ENCODE measurements around the gene CCDC198. TPM values are rescaled to one million over a fixed set of nuclear protein-coding genes. Genes with fewer than 3 reads are reported as not detected.
A peak's percentile ranks its signal among the peaks of the same experiment; 100 is the strongest.

The CCDC198 gene
- not detected in 2 replicates for total RNA-seq

GRCh38 chr14:57493467-57494181, at the start of gene CCDC198:
Gene CCDC198, minus strand, starts transcription at chr14:57493857. Its CDS starts 142 bp downstream, at chr14:57493715.
- H3K4me3 ChIP-seq (ENCODE audit: low read depth, low read length): no peak within 1 kb of the TSS
- DNase-seq (ENCODE audit: low read depth): no peak
- peaks cover 4% of the 10 kb centered on the region for H3K27me3 ChIP-seq (ENCODE audit: control insufficient read depth, insufficient read depth, low read length)
- no peaks in the 10 kb centered on the region for H3K36me3 ChIP-seq (ENCODE audit: control insufficient read depth, insufficient read depth, low read length)
- FAIRE-seq: no peak
- no peak for TF ChIP-seq CTCF (IDR thresholded peaks at IDR 0.05; ENCODE audit: insufficient read depth, low read length, severe bottlenecking)

- FAIRE-seq: no peak
- H3K36me3 ChIP-seq (ENCODE audit: control insufficient read depth, insufficient read depth, low read length): no peaks in the 10 kb centered on the region
- TF ChIP-seq CTCF (IDR thresholded peaks at IDR 0.05; ENCODE audit: insufficient read depth, low read length, severe bottlenecking): peak; percentile 34
- DNase-seq (ENCODE audit: low read depth): peak; percentile 32
- H3K4me3 ChIP-seq (ENCODE audit: low read depth, low read length): no peak overlapping the region
- H3K27me3 ChIP-seq (ENCODE audit: control insufficient read depth, insufficient read depth, low read length): peaks cover 3% of the 10 kb centered on the region
Measured at GRCh38 chr14:57533214-57533613, 39.6 kb upstream of the CCDC198 start.

- DNase-seq (ENCODE audit: low read depth) (no peak), FAIRE-seq (no peak)
- TF ChIP-seq CTCF (IDR thresholded peaks at IDR 0.05; ENCODE audit: insufficient read depth, low read length, severe bottlenecking): no peak
- Histone ChIP-seq H3K27me3 (ENCODE audit: control insufficient read depth, insufficient read depth, low read length) (peaks cover 3% of the 10 kb centered on the region), H3K36me3 (ENCODE audit: control insufficient read depth, insufficient read depth, low read length) (no peaks in the 10 kb centered on the region), H3K4me3 (ENCODE audit: low read depth, low read length) (no peak overlapping the region)
Measured at GRCh38 chr14:57530571-57530970, 36.9 kb upstream of the CCDC198 start.

GRCh38 chr14:57526942-57527341, 33.3 kb upstream of the CCDC198 start:
- no peak overlapping the region for H3K4me3 ChIP-seq (ENCODE audit: low read depth, low read length)
- TF ChIP-seq CTCF (IDR thresholded peaks at IDR 0.05; ENCODE audit: insufficient read depth, low read length, severe bottlenecking): no peak
- FAIRE-seq (no peak), DNase-seq (ENCODE audit: low read depth) (no peak)
- no peaks in the 10 kb centered on the region for H3K36me3 ChIP-seq (ENCODE audit: control insufficient read depth, insufficient read depth, low read length)
- peaks cover 3% of the 10 kb centered on the region for H3K27me3 ChIP-seq (ENCODE audit: control insufficient read depth, insufficient read depth, low read length)

- no peak for TF ChIP-seq CTCF (IDR thresholded peaks at IDR 0.05; ENCODE audit: insufficient read depth, low read length, severe bottlenecking)
- no peak for FAIRE-seq
- H3K4me3 ChIP-seq (ENCODE audit: low read depth, low read length): no peak overlapping the region
- DNase-seq (ENCODE audit: low read depth): no peak
- H3K27me3 ChIP-seq (ENCODE audit: control insufficient read depth, insufficient read depth, low read length): no peaks in the 10 kb centered on the region
- no peaks in the 10 kb centered on the region for H3K36me3 ChIP-seq (ENCODE audit: control insufficient read depth, insufficient read depth, low read length)
Measured at GRCh38 chr14:57519043-57519442, 25.4 kb upstream of the CCDC198 start.

- H3K27me3 ChIP-seq (ENCODE audit: control insufficient read depth, insufficient read depth, low read length): no peaks in the 10 kb centered on the region
- DNase-seq (ENCODE audit: low read depth) (no peak), FAIRE-seq (no peak)
- no peaks in the 10 kb centered on the region for H3K36me3 ChIP-seq (ENCODE audit: control insufficient read depth, insufficient read depth, low read length)
- H3K4me3 ChIP-seq (ENCODE audit: low read depth, low read length): no peak overlapping the region
- TF ChIP-seq CTCF (IDR thresholded peaks at IDR 0.05; ENCODE audit: insufficient read depth, low read length, severe bottlenecking): no peak
Measured at GRCh38 chr14:57512220-57512619, 18.6 kb upstream of the CCDC198 start.
